Measurements from ENCODE around the gene TEX2. TPM values are rescaled to one million over a fixed set of nuclear protein-coding genes. Genes with fewer than 3 reads are reported as not detected.

TEX2 gene
- total and polyA plus RNA-seq, 2 experiments from 2014 or later, result 7.5 to 17.7 TPM

- no peak for TF ChIP-seq ZNF462 (CRISPR knock-in tag; IDR thresholded peaks at IDR 0.05)
- TF ChIP-seq REST (IDR thresholded peaks at IDR 0.05; ENCODE audit: unreplicated experiment), result no peak
- no peak for TF ChIP-seq ZNF331 (CRISPR knock-in tag; IDR thresholded peaks at IDR 0.05; ENCODE audit: low read depth)
- TF ChIP-seq EZH2 (IDR thresholded peaks at IDR 0.05; ENCODE audit: low read depth, unreplicated experiment), result no peak
- TF ChIP-seq NANOG (IDR thresholded peaks at IDR 0.05; ENCODE audit: borderline replicate concordance), result no peak
Observed at GRCh38 chr17:64150237-64151015, 112.6 kb downstream of the TEX2 start (continued).
